SK-N-MC (cell line): ENCODE measurements around the gene FBP2.

Source experiments
- EZH2 ChIP-seq: fragments of 200-600 bp; sonication (generic); IDR thresholded peaks from one replicate; pipeline ENCODE4 v1.6.1; 2017; ENCODE audit warnings: antibody characterized with exemption
- POLR2AphosphoS5 ChIP-seq: IDR thresholded peaks from 2 replicates; pipeline ENCODE4 v1.6.1; 2012; ENCODE audit warnings: mild to moderate bottlenecking, low read depth, low read length, borderline replicate concordance

GRCh38 chr9:94568250-94568889, 25.3 kb downstream of the FBP2 start:
- no peak for TF ChIP-seq POLR2AphosphoS5
- TF ChIP-seq EZH2: no peak
